DMS153 treated with DMSO at 0.1 percent for 48 hours (cell line): ENCODE measurements around the gene RBM20.

Source experiments
- DNase-seq: peaks from one replicate; lab custom pipeline; 2025; ENCODE audit not compliant: unreplicated experiment; lab: John Stamatoyannopoulos, UW

Gene RBM20

DNA sequence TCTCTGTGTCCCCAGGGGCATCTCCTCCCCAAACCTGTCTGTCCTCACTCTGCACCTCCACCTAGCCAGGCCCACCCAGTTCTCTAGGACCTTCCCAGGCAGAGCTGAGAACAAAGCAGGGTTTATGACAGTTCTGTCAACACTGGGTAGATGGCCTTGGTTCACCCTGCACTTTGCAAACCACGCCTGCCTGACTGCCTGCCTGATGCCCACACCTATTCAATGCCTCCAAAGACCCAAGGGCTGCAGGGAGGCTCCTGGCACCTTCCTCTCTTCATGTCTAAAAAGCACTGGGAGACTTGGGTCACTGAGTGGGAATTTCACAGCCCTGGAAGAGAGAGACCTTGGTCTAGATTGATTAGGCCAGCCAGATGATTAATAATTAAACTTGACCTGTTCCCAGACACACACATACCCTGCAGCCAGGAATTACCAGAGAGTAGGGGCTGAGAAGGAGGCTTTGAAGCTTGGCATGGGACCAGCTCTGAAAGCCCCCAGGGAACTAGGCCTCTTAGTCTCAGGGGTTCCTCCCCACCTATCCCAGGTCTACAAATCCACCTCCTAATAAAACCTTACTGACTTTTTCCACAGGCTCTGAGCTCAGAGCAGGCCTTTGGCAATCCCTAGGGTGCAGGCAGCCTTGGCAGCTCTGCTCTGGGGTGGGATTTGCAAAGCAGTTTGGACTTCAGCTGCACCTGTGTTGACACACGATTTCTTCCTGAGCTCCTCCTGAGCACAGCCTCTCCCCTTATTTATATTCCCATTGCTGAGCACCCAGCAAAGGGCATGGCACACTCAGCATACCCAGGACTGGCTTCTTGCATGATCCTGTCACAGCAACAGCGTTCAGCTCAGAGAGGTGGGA lies 201.9 kb downstream of the RBM20 start:
- DNase-seq, result peak; percentile 73

DNA sequence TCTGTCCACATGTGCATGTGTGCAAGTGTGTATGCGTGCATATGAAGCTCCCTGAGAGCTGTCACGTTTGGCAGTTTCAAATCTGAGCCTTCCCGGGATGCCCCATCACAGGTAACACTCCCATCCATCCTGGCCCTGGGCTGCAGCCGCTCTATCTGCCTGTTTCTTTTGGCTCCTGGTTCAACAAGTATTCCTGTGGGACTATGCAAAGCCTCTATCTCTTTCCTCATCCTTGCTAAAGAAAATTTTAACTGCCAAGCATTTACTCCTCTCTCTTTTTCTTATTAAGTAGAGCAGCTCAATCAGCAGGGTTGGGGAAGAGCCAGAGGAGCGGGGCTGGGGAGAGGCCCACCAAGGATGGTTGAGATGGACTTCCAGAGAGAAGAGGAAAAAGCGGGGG lies 203.2 kb downstream of the RBM20 start:
- DNase-seq, result no peak

DNA sequence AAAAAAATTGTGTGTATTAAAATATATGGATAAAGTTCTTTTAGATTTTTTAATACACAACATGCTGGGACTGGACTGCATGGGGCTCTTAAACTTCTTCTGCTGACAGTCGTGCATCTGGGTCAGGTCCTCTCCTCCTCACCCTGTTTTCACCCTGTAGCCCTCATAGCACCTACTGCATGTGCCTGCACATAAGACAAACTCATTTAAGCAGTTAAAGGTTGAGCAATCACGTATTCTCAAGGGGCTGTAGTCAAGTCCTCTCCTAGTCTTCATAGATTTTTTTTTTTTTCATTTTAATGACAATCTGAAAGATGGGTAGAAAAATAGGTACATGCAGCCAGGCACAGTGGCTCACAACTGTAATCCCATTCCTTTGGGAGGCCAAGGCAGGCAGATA lies 204.0 kb downstream of the RBM20 start:
- no peak for DNase-seq

DNA sequence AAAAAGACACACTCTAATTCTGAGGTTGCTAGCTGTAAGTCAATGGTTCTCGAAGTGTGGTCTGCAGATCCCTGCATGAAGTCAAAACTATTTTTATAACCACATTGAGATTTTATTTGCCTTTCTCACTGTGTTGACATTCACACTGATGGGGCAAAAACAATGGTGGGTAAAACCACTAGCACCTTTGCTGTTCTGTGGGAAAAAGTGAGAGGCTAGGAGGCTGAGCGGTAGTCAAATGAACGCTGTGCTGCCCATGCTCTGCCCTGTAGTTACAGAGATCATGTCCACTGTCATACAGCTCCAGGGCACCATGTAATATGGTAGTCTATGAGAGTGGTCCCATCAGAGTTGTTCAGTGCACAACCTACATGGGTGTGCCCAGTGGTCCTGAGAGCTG lies 206.0 kb downstream of the RBM20 start:
- DNase-seq, result no peak

DNA sequence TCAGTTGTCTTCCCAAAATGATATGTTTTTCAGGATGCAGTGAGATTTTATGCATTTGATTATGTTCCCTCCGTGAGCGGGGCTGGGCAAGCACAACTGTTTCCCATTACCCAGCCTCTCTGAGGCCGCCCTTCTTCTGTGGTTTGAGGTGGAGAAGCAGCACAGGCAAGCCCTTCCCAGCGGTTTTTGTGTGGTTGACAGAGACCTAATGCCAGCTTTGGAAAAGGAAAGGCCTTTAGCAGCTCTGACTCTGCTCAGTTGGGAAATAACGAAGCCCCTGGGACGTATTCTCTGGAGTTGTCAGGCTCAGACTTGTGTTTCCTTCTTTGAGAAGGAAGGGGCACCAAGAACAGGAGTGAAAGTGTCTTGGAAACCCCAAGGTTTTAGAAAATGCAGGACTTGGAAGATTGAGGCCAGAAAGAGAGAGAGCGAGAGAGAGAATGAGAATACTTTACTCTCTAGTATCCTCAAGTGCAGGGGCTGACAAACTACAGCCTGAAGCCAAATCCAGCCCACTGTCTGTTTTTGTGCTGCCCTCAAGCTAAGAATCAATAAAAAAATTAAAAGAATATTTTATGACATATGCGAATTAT lies 207.0 kb downstream of the RBM20 start:
- no peak for DNase-seq

DNA sequence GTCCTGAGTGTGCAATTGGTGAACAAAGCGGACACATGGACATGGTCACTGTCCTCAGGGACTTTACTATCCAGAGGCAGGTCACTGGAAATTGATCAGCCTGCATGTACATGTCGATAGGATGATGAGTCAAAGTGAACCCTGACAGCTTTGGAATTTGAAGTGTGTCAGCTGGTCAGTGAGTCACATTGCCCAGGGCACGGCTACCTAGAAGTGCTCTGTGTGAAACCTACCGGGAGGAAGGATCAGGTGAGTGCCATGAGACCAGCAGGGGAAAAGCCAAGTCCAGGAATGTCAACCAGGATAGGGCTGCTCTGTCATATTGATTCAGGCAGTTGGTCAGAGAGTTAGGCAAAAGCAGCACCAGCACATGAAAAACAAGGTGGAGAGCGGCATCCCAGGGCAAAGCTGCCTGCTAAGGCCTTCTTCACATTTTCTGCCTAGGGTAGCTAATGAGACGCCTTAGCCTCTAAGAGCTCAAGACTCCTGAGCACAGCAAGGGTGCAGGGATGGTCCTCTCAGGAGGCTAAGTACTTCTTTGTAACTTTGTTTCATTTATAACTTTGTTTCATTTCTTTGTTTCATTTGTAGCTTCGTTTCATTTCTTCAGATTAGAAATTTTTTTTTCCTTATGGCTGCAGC lies 208.2 kb downstream of the RBM20 start:
- no peak for DNase-seq

DNA sequence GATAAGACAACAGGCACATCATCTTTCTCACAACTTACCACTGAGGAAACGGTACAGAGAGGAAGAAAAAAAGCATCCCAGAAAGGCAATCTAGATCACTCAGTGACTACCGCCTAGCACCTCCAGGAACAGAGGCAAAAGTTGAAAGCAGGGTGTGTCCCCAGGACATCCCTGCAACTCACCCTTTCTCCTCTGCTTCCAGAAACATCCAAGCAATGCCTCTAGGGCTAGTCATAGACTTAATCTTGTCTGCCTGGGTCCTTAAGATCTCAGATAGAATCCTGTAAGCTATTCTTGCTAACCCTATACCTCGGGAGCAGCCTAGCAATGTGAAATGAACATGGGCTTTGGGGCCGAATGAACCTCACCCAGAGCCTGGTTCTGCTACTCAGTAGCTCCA lies 208.8 kb downstream of the RBM20 start:
- DNase-seq, result no peak

DNA sequence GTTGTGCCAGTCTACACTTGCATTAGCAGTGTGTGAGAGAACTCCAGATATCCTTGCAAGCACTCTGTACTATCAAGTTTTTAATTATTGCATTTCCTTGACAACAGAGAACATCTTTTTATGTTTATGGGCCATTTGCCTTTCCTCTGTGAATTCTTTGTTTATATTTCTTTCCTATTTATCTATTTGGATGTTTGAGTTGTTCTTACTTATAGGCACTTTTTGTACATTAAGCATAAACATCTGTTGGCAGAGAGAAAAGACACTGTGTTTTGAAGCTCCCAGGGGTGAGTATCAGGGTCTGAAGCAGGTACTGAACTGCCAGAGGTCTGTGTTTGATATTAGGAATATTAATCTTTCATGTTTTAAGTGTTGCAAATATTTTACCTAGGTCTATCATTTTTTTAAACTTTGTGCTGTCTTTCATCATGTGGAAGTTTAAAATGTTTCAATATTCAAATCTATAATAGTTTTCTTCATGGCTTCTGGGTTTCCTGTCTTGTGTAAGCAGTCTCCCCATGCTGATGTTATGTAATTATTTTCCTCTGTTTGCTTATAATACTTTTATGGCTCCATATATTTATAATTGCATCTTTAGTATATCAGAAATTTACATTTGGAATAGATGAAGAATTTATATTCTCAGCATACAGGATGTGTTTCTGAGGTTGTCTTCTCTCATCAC lies 209.9 kb downstream of the RBM20 start:
- no peak for DNase-seq

DNA sequence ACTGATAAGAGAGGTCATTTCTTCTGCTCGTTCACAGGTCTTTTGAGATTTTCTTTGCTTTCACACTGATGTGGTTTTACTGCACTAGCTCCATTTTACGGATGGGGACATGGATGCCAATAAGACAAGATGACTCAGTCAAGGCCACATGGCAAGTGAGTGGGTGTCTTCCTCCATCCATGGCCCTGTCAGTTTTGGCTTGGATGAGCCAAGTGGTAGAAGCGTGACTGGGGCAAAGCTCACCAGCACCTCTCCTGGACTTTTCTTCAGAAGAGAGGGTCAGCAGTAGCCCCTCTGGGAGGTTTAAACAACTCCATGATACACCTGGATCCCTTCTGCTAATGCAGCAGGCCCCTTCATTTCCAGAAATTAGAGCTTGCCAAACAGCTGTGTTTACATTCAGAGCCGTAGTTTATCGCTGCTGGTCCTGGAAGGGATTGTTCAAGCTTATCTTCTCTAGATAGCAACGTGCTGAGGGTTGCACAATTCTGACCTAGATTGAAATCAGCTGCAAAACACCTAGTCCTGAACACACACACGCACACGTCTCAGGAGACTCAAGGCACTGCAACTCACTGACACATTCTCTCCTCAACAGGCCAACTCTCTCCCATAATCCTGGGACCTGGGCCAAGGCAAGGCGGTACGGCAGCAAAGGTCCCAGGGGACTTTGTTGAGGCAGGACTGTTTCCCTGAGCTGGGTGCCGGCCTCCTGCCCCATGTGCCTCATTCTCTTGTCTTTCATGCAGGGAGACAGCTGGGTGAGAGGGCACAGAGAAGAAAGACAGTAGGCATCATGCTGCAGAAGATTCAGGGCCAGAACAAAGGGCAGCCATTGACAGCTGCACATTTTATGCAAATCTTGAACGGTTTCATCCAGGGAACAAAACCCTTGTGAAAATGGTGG lies 213.4 kb downstream of the RBM20 start:
- DNase-seq, result peak; percentile 85

DNA sequence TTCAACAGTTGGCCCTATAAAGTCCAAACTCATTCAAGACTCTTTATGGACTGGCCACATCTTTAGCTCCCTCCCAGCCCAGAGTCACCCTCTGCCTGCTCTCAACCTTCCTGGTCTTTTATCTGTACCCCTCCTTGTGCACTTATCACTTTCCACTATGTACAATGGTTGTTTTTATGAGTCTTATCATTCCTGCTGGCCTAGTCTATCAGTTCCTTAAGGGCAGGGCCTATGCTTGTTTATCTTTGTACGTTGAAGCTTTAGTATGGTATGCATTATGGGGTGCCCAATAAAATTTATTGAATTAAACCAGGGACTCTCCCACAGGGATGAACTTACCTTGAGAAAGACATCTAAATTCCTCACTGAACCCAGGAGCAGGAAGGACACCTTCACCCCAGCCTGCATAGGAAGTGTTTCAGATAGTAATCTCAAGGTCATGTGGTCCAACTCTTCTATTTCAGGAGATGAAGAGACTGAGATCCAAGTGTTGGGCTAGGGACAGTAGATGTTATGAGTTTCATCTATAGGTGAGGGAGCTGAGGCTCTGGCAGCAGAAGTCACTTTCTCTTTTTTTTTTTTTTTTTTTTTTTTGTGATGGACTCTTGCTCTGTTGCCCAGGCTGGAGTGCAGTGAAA lies 214.3 kb downstream of the RBM20 start:
- no peak for DNase-seq

DNA sequence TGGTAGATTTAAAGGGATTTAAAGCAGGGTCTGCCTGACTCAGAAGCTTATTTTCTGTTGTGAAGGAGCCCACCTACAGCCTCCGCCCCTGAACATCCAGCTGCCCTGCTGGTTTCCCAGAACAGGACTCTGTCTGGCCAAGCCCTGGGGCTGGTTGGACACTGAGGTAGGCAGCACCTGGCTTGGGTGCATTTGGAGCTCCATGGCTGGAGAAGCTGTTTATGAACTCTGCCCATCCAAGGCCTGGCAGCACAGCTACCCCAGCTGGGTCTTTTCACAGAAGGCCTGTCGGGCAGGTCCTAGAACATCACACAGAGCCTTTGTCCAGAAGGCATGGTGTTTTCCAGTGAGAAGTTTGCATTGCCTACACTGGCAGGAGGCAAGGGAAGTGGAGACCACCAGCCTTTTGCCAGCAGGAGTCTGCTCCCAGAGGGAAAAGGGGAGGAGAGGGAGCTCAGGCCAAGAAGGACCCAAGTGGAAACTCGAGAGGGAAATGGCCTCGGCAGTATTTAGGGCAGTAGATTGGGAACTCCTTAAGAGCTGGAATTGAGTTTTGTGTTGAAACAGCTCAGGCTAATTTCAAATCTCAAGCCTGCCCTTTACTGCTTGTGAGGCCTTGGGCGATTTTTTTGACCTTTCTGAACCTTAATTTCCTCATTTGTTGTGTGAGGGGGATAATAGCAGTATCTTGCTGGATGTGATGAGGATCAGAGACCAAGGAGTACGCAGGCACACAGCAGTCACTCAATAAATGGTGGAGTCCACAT lies 215.3 kb downstream of the RBM20 start:
- no peak for DNase-seq

DNA sequence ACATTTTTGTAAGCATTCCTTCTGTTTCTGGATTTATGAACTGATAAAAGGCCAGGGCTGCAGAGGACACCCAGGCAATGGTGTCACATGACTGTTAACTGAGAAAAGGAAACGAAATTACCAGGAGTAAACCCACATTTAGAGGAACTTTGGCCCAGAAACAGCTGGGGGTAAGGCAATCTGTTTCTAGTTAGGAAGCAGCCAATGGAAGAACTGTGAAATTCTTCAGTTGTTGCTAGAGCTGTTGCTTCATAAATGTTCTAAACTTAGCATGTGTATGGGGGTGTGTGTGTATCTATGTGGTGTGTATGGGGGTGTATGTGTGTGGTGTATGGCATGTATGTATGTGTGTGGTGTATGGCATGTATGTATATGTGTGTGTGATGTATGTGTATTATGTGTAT lies 215.8 kb downstream of the RBM20 start:
- DNase-seq, result no peak

DNA sequence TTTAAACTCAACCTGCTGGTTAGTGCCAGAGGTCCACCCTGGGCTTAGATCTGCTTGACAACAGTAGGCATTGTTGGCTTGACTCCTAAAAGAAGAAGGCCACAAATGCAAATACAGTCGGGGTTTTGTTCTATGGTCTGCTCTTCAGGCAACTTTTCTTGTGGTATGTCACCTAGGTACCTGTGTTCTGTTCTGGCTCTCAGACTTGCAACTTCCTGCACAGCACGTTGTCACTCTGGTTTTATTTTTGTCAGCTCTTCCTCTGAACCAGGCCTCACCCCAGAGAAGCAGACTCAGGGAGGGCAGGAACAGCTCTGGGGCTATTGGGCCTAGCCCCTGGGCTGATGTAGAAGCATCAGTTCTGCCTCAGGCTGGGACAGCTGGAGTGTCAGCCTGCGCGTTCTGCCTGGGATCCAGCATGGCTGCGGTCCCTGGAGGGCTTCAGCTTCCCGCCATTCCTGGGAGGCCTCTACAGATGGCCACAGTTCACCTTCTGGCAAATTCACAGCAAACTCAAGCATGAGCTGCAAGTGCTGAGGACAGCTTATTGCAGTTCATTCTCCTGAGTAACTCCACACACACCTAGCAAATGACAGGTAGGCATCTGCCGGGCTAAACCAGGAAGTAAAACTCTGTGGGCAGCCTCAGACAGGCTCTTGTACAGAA lies 216.6 kb downstream of the RBM20 start:
- DNase-seq, result no peak

DNA sequence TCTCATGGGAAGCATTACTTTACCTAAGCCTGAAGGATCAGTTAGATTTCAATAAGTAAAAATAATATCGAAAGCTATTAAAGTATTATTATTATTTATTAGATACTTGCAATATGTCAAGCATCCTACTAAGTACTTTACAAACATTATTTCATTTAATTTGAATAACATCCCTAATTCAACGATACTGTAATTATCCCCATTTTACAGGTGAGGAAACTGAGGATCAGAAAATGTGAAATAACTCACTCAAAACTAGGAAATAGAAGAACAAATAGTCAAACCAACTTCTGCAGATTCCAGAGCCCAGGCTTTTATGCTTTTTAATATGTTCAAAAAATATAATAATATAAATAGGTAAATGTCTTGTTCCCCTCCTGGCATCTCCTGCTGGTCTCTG lies 217.3 kb downstream of the RBM20 start:
- no peak for DNase-seq

DNA sequence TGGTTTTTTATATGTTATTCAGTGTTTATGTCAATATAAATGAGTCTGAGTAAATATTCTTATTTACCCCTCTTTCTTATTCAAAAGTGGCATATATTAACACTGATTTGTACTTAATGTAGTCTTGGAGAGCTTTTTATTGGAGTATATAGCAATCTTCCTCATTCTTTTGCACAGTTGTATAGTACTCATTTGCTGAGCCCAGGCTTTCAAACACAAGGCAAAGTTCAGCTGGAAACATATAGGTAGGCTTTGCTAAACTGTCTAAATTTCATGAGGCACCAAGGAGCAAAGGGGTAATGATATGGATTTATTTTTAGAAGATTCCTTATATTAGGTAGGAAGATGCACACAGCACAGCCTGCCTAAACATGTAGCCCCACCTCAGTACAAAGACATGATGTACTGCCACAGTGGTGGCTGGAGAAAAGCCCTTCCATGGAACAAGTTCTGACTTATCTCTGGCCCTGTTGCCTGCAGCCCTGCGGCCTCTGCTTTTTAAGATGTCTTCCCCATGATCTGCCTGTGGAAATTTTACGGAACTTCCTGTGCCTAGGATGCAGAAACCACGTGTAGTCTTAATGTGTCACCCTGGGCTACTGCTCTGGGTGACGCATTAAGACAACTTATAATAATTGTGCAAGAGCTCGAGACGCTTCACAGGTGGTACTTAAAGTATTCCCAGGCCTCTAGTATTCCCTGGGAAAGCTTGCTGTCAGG lies 218.0 kb downstream of the RBM20 start:
- DNase-seq, result no peak

DNA sequence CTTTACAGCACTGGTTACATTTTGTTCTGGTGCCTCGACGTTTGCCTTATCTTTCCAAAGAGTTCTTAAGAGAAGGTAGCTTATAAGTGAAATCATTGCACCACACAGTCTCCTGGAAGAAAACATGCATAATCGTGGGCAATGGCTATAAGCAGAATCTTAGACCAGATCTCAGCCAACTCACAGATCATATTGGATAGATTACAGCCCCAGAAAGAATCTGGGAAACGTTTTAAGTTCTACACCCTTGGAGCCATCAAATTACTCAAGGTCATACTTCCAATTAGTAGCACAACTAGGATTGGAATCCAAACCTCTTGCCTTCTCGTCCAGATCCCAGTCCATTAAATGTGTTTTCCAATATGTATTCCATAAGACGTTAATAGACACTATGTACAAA lies 218.8 kb downstream of the RBM20 start:
- no peak for DNase-seq

DNA sequence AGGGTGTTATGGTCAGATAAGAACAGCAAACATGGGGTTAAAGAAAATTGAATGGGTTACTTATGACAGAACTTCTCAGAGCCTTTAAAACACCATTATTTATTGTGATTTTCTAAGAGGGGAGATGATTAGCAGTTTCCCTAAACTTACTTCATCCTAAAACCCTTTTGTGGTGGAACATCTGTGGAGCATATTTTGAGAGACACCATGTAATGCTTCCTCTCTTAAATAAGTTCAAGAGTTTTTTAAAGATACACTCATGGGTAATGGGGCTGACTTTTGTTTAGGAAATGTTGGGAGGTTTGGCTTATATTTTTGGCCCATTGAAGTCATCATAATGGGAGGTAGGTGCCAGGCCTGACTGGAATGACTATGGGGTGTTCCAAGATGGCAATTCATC lies 219.2 kb downstream of the RBM20 start:
- DNase-seq, result no peak

DNA sequence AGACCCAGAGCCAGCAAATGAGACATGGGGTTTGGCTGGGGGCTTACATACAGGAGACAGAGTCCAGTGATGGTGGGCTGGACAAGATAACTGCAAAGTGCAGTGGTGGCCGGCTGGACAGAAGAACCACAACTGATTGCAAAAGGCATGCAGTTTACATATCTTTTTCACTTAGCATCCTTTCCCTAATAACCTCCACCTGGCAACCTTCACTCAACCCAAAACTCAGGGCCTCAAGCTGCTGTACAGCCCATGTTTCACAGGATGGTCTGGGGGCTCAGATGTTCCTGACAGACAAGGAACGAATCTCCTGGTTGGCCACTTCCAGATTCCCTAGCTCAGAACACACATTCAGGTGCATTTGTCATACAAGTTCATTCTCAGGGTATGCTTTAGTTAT lies 219.8 kb downstream of the RBM20 start:
- no peak for DNase-seq
